Measurements from ENCODE around the gene TBC1D25.

TBC1D25 gene

GRCh38 chrX:48606091-48606490 is 66.6 kb downstream of the TBC1D25 start:
- no peak for FAIRE-seq

GRCh38 chrX:48611703-48612102 is 72.2 kb downstream of the TBC1D25 start:
- FAIRE-seq: no peak

Data from endometrium (tissue), 2 donors.